A673 (cell line): Measurements from ENCODE around the gene SYTL1. TPM values are rescaled to one million over a fixed set of nuclear protein-coding genes. Genes with fewer than 3 reads are reported as not detected.

Experiments
- BruUV-seq: library from RNA; stranded (reverse); fragments of 400-500 nt; replicated peaks from 2 replicates; lab custom pipeline; 2021; lab: Mats Ljungman, UMichigan
- CTCF ChIA-PET: fragments of 300-600 bp; sonication (Branson Sonifier 250); formaldehyde crosslinking; loops from one replicate; lab custom pipeline; 2022; ENCODE audit warnings: antibody characterized with exemption; lab: Charles Lee
- POLR2A ChIA-PET: fragments of 300-600 bp; sonication (Branson Sonifier 250); formaldehyde crosslinking; loops from one replicate; lab custom pipeline; 2022; ENCODE audit warnings: antibody characterized with exemption; ENCODE audit not compliant: low non-redundant PET; lab: Charles Lee
- DNase-seq: peaks from one replicate; pipeline ENCODE4 v3.0.0-alpha.2; 2015; ENCODE audit warnings: low spot score
- H3K27ac ChIP-seq: fragments of 200-600 bp; sonication (generic); 2 replicates; pipeline ENCODE4 v1.5.1; 2016; ENCODE audit warnings: mixed run types, low read depth, mild to moderate bottlenecking, mixed read lengths, antibody characterized with exemption, low read length; ENCODE audit not compliant: poor library complexity, severe bottlenecking
- H3K27me3 ChIP-seq: fragments of 200-600 bp; sonication (generic); replicated peaks from 2 replicates; pipeline ENCODE4 v1.6.1; 2017; ENCODE audit warnings: mixed run types, low read depth, mild to moderate bottlenecking, mixed read lengths, antibody characterized with exemption, low read length; ENCODE audit not compliant: insufficient read depth, poor library complexity
- H3K36me3 ChIP-seq: fragments of 200-600 bp; sonication (generic); 2 replicates; pipeline ENCODE4 v1.6.1; 2016; ENCODE audit warnings: mixed run types, mild to moderate bottlenecking, mixed read lengths, antibody characterized with exemption, low read length; ENCODE audit not compliant: insufficient read depth, poor library complexity, severe bottlenecking
- H3K4me1 ChIP-seq: fragments of 200-600 bp; sonication (generic); 2 replicates; pipeline ENCODE4 v1.6.1; 2017; ENCODE audit warnings: mixed run types, mild to moderate bottlenecking, mixed read lengths, antibody characterized with exemption, low read length; ENCODE audit not compliant: insufficient read depth, poor library complexity, severe bottlenecking
- H3K4me3 ChIP-seq: fragments of 200-600 bp; sonication (generic); 2 replicates; pipeline ENCODE4 v1.5.1; 2016; ENCODE audit warnings: low read depth, mixed run types, mild to moderate bottlenecking, mixed read lengths, low read length; ENCODE audit not compliant: poor library complexity, severe bottlenecking
- H3K9me3 ChIP-seq: fragments of 200-600 bp; sonication (generic); 2 replicates; pipeline ENCODE4 v1.6.1; 2016; ENCODE audit warnings: mixed run types, low read depth, mild to moderate bottlenecking, mixed read lengths, antibody characterized with exemption, low read length; ENCODE audit not compliant: poor library complexity, severe bottlenecking
- CTCF ChIP-seq: fragments of 300-800, 200-600 bp; sonication (generic); conservative IDR thresholded peaks from 2 replicates; pipeline ENCODE4 v1.5.1; 2017; ENCODE audit warnings: low read depth, mild to moderate bottlenecking, antibody characterized with exemption, low read length, moderate library complexity, mixed read lengths
- EZH2 ChIP-seq: fragments of 200-600 bp; sonication (generic); IDR thresholded peaks from 2 replicates; pipeline ENCODE4 v1.6.1; 2017; ENCODE audit warnings: borderline replicate concordance, low read depth, mild to moderate bottlenecking, mixed read lengths, antibody characterized with exemption, low read length; ENCODE audit not compliant: poor library complexity, severe bottlenecking
- intact Hi-C: fragments of 100-400 bp; cut with micrococcal nuclease; formaldehyde crosslinking; loops from one replicate; pipeline ENCODE4 v1.10.0; 2022; ENCODE audit not compliant: unreplicated experiment
- total RNA-seq: library from RNA; stranded (reverse); gene quantifications from 2 replicates; pipeline ENCODE4 v1.2.3, GENCODE V29; 2021

Gene SYTL1
- total RNA-seq, 1 experiment from 2014 or later: 2.1 TPM

- peak; percentile 96 for TF ChIP-seq CTCF
- no peak for TF ChIP-seq EZH2
- POLR2A ChIA-PET: no interaction called here
- H3K27me3 ChIP-seq: no peaks in the 10 kb centered on the region
- CTCF ChIA-PET: interaction anchor here (0.5 to 1.4 kb wide), 5 partner anchors 8 to 486 kb away, joined by 3 to 9 read pairs (median 4); partner anchors contain the start of gene MAP3K6
- peak overlapping the region; percentile 19 for H3K27ac ChIP-seq
- H3K4me3 ChIP-seq: no peak overlapping the region
- no peaks in the 10 kb centered on the region for H3K4me1 ChIP-seq
- peak; percentile 73 for DNase-seq
- H3K9me3 ChIP-seq: no peaks in the 10 kb centered on the region
- BruUV-seq: no TSS peak
- intact Hi-C loops: loop anchor here (1.0 kb wide), 1 partner anchor 249 kb away; no protein-coding TSS in a partner anchor
- no peaks in the 10 kb centered on the region for H3K36me3 ChIP-seq
Observed at GRCh38 chr1:27357281-27358037, 15.6 kb downstream of the SYTL1 start.

- CTCF ChIA-PET: interaction anchor here (0.5 to 0.6 kb wide), 3 partner anchors 8 to 485 kb away, joined by 3 to 9 read pairs (median 5); partner anchors contain the start of gene MAP3K6
- no peaks in the 10 kb centered on the region for H3K36me3 ChIP-seq
- TF ChIP-seq EZH2 (no peak), CTCF (no peak)
- H3K27ac ChIP-seq: no peak overlapping the region
- no peaks in the 10 kb centered on the region for H3K27me3 ChIP-seq
- H3K4me1 ChIP-seq: no peaks in the 10 kb centered on the region
- intact Hi-C loops: no loop called here
- no peak overlapping the region for H3K4me3 ChIP-seq
- BruUV-seq: no TSS peak
- H3K9me3 ChIP-seq: no peaks in the 10 kb centered on the region
- POLR2A ChIA-PET: no interaction called here
- no peak for DNase-seq
Observed at GRCh38 chr1:27358038-27358927, 16.5 kb downstream of the SYTL1 start.

- ChIA-PET CTCF (no interaction called here), POLR2A (no interaction called here)
- Histone ChIP-seq H3K36me3 (no peaks in the 10 kb centered on the region), H3K9me3 (no peaks in the 10 kb centered on the region), H3K27ac (no peak overlapping the region), H3K4me1 (no peaks in the 10 kb centered on the region), H3K4me3 (no peak overlapping the region), H3K27me3 (no peaks in the 10 kb centered on the region)
- TF ChIP-seq CTCF: no peak
- DNase-seq: no peak
- no TSS peak for BruUV-seq
- intact Hi-C loops: no loop called here
Observed at GRCh38 chr1:27358928-27359313, 17.1 kb downstream of the SYTL1 start.
